K562 (cell line): Measurements from ENCODE around the gene GATAD2B. TPM values are rescaled to one million over a fixed set of nuclear protein-coding genes. Genes with fewer than 3 reads are reported as not detected.

Experiments
- C11orf30 ChIP-seq: fragments of 450-650 bp; IDR thresholded peaks from 2 replicates; pipeline ENCODE4 v1.6.1; 2016; ENCODE audit warnings: low read depth, mild to moderate bottlenecking
- CEBPZ ChIP-seq: fragments of 150-350 bp; IDR thresholded peaks from 2 replicates; pipeline ENCODE4 v1.6.1; 2014; ENCODE audit warnings: low read depth, mild to moderate bottlenecking, low read length, borderline replicate concordance
- CREB1 ChIP-seq, 2 experiments: sonication (generic) in 1 of 2; formaldehyde crosslinking in 1 of 2; IDR thresholded peaks; 2 replicates each; pipeline versions ENCODE4 v1.6.1 to v1.8.0; 2012 to 2022; ENCODE audit warnings: inconsistent platforms in 1 of 2, mild to moderate bottlenecking in 1 of 2, missing genetic modification reagents in 1 of 2, moderate library complexity in 1 of 2
- FOXA1 ChIP-seq: fragments of 450-650 bp; IDR thresholded peaks from 2 replicates; pipeline ENCODE4 v1.6.1; 2016; ENCODE audit warnings: mild to moderate bottlenecking, borderline replicate concordance
- FOXK2 ChIP-seq, 2 experiments: fragments of 450-650 bp; IDR thresholded peaks in 1 of 2; conservative IDR thresholded peaks in 1 of 2; 2 replicates each; pipeline ENCODE4 v1.6.1; 2016; ENCODE audit warnings: low read depth in 2 of 2, mild to moderate bottlenecking in 1 of 2
- MBD2 ChIP-seq: sonication (generic); IDR thresholded peaks from 2 replicates; pipeline ENCODE4 v1.6.1; 2016; ENCODE audit warnings: low read depth, borderline replicate concordance
- RBM25 ChIP-seq: fragments of 200-400 bp; formaldehyde crosslinking; IDR thresholded peaks from 2 replicates; pipeline ENCODE4 v1.6.1; 2018; ENCODE audit warnings: low read length, low read depth, moderate library complexity; ENCODE audit not compliant: severe bottlenecking
- ZBTB1 ChIP-seq: sonication (generic); formaldehyde crosslinking; IDR thresholded peaks from 2 replicates; pipeline ENCODE4 v1.8.1; 2023; ENCODE audit warnings: missing genetic modification reagents, low read depth, mild to moderate bottlenecking, borderline replicate concordance
- ZNF146 ChIP-seq: IDR thresholded peaks from one replicate; pipeline ENCODE4 v1.6.1; 2018; ENCODE audit warnings: missing compliant biosample characterization; ENCODE audit not compliant: unreplicated experiment
- ZNF175 ChIP-seq: fragments of 200-800 bp; sonication (Bioruptor generic); IDR thresholded peaks from 2 replicates; pipeline ENCODE4 v1.6.1; 2016; ENCODE audit warnings: low read depth, mild to moderate bottlenecking, missing genetic modification characterization, missing compliant biosample characterization
- ZNF324 ChIP-seq: fragments of 250-450 bp; sonication (Bioruptor Pico); IDR thresholded peaks from 2 replicates; pipeline ENCODE4 v1.4.0; 2020; ENCODE audit warnings: mild to moderate bottlenecking
- polyA plus RNA-seq, 8 experiments: library from polyadenylated mRNA; depleted of rRNA in 4 of 8; stranded (reverse) in 5 of 8; unstranded in 3 of 8; fragments of >200 nt; fragmentation: Nextera tagmentation in 2 of 8; fragmentation: Illumina TruSeq in 1 of 8; extraction: Ambion mirVana in 2 of 8; extraction: Trizol in 1 of 8; gene quantifications; 2 replicates each; pipeline versions ENCODE4 v1.2.1 to v1.2.3, GENCODE V29; 2011 to 2014; ENCODE audit warnings: inconsistent platforms in 1 of 8, missing spikeins in 1 of 8
- total RNA-seq, 7 experiments: library from RNA; depleted of rRNA in 6 of 7; stranded (reverse); fragments of >200 nt in 6 of 7; fragmentation: Illumina TruSeq in 2 of 7; extraction: Trizol in 2 of 7; gene quantifications; 2 replicates each; pipeline versions ENCODE4 v1.2.1 to v1.2.3, GENCODE V29; 2011 to 2021; ENCODE audit warnings: low replicate concordance in 1 of 7
- TF ChIP-seq, protein P1 (sequence below), 2 experiments: fragments of 450-650 bp; conservative IDR thresholded peaks; 2 replicates each; pipeline ENCODE4 v1.6.1; 2017; ENCODE audit warnings: mild to moderate bottlenecking in 2 of 2, moderate library complexity in 2 of 2
- TF ChIP-seq, protein P2 (sequence below), 3 experiments: IDR thresholded peaks in 2 of 3; conservative IDR thresholded peaks in 1 of 3; 2 replicates each; pipeline ENCODE4 v1.5.1; 2011 to 2012; ENCODE audit warnings: low read length in 3 of 3, mild to moderate bottlenecking in 3 of 3, control low read depth in 2 of 3, improper control_type of control experiment in 1 of 3, inconsistent platforms in 1 of 3, low read depth in 1 of 3, mixed read lengths in 1 of 3, moderate library complexity in 1 of 3; ENCODE audit not compliant: insufficient read depth in 2 of 3
- TF ChIP-seq, protein P3 (sequence below): fragments of 450-650 bp; IDR thresholded peaks from 2 replicates; pipeline ENCODE4 v1.6.1; 2018; ENCODE audit warnings: mild to moderate bottlenecking, low read depth; ENCODE audit not compliant: partially characterized antibody

The GATAD2B gene
- total and polyA plus RNA-seq, 9 of the 15 experiments (the other 6 are each of a cell fraction or from before 2014, with no cell fraction given): 1.5 to 40.2 (median 4.9) TPM

GRCh38 chr1:153922972-153923925 lies at the start of gene GATAD2B (continued):
- TF ChIP-seq, protein P1, sequence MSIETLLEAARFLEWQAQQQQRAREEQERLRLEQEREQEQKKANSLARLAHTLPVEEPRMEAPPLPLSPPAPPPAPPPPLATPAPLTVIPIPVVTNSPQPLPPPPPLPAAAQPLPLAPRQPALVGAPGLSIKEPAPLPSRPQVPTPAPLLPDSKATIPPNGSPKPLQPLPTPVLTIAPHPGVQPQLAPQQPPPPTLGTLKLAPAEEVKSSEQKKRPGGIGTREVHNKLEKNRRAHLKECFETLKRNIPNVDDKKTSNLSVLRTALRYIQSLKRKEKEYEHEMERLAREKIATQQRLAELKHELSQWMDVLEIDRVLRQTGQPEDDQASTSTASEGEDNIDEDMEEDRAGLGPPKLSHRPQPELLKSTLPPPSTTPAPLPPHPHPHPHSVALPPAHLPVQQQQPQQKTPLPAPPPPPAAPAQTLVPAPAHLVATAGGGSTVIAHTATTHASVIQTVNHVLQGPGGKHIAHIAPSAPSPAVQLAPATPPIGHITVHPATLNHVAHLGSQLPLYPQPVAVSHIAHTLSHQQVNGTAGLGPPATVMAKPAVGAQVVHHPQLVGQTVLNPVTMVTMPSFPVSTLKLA (conservative IDR thresholded peaks at IDR 0.05): peak in 1 of 2 experiments; percentile 61; a peak in 2 of 4 replicates
- TF ChIP-seq ZNF146 (CRISPR knock-in tag): no peak
- no peak for TF ChIP-seq ZNF324 (CRISPR knock-in tag)
- no peak for TF ChIP-seq ZBTB1 (CRISPR knock-in tag)
- TF ChIP-seq CREB1 (IDR thresholded peaks at IDR 0.05): peak; percentile 25
- peak; percentile 45; the same call in 1 of the 2 replicates for TF ChIP-seq CREB1 (CRISPR knock-in tag; IDR thresholded peaks at IDR 0.05)
- TF ChIP-seq FOXK2 (conservative IDR thresholded peaks at IDR 0.05 in 1 of 2, IDR thresholded peaks at IDR 0.05 in 1 of 2; ENCODE audit: low read depth in 2 of 2): peak in 1 of 2 experiments; percentile 19; a peak in 1 of 4 replicates
- peak; percentile 86 for TF ChIP-seq CEBPZ
- TF ChIP-seq, protein P2, sequence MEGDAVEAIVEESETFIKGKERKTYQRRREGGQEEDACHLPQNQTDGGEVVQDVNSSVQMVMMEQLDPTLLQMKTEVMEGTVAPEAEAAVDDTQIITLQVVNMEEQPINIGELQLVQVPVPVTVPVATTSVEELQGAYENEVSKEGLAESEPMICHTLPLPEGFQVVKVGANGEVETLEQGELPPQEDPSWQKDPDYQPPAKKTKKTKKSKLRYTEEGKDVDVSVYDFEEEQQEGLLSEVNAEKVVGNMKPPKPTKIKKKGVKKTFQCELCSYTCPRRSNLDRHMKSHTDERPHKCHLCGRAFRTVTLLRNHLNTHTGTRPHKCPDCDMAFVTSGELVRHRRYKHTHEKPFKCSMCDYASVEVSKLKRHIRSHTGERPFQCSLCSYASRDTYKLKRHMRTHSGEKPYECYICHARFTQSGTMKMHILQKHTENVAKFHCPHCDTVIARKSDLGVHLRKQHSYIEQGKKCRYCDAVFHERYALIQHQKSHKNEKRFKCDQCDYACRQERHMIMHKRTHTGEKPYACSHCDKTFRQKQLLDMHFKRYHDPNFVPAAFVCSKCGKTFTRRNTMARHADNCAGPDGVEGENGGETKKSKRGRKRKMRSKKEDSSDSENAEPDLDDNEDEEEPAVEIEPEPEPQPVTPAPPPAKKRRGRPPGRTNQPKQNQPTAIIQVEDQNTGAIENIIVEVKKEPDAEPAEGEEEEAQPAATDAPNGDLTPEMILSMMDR (IDR thresholded peaks at IDR 0.05 in 2 of 3, conservative IDR thresholded peaks at IDR 0.05 in 1 of 3; ENCODE audit: insufficient read depth in 2 of 3, low read depth in 1 of 3, low read length in 3 of 3): 0 out of 6 replicates have a peak, but pooled peaks of 1 of the 3 experiments have one; percentile 0
- TF ChIP-seq FOXA1: no peak
- peak; percentile 98 for TF ChIP-seq MBD2
- peak; percentile 89 for TF ChIP-seq RBM25
- TF ChIP-seq, protein P3, sequence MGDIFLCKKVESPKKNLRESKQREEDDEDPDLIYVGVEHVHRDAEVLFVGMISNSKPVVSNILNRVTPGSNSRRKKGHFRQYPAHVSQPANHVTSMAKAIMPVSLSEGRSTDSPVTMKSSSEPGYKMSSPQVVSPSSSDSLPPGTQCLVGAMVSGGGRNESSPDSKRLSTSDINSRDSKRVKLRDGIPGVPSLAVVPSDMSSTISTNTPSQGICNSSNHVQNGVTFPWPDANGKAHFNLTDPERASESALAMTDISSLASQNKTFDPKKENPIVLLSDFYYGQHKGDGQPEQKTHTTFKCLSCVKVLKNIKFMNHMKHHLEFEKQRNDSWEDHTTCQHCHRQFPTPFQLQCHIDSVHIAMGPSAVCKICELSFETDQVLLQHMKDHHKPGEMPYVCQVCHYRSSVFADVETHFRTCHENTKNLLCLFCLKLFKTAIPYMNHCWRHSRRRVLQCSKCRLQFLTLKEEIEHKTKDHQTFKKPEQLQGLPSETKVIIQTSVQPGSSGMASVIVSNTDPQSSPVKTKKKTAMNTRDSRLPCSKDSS: no peak
- no peak for TF ChIP-seq ZNF175 (CRISPR knock-in tag)
- 0 out of 2 replicates have a peak, but pooled peaks have one; percentile 17 for TF ChIP-seq C11orf30
